ENCODE results near the gene APCDD1L.

DNA sequence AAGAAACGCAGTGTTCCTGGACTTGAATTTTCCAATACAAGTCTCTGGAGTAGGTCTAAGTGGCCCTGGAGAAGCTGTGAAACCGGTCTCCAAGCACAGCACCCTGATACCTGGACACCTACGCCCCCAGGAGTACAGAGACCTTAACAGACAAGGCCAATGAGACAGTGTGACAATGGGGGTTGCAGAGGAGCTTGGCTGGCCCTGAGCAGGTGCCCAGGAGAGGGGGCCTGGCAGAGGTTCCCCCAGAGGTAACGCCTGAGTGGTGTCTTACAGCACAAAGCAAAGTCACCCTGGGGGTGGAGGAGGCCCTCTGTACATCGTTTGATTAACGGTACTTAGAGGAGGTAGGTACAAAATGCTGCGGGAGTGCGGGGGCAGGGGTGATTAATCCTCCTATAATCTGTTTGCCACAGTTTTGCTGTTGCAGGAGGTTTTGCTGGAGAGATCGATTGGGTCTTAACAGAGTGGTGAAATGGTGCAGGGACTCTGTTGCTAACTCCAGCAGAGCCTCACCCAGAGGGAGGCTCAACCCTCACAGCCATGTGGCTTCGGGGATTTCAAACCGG, 37.3 kb upstream of the APCDD1L start:
- TF ChIP-seq, protein P1, sequence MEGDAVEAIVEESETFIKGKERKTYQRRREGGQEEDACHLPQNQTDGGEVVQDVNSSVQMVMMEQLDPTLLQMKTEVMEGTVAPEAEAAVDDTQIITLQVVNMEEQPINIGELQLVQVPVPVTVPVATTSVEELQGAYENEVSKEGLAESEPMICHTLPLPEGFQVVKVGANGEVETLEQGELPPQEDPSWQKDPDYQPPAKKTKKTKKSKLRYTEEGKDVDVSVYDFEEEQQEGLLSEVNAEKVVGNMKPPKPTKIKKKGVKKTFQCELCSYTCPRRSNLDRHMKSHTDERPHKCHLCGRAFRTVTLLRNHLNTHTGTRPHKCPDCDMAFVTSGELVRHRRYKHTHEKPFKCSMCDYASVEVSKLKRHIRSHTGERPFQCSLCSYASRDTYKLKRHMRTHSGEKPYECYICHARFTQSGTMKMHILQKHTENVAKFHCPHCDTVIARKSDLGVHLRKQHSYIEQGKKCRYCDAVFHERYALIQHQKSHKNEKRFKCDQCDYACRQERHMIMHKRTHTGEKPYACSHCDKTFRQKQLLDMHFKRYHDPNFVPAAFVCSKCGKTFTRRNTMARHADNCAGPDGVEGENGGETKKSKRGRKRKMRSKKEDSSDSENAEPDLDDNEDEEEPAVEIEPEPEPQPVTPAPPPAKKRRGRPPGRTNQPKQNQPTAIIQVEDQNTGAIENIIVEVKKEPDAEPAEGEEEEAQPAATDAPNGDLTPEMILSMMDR (IDR thresholded peaks at IDR 0.05): no peak
- no peak for TF ChIP-seq POLR2A (IDR thresholded peaks at IDR 0.05)

Data from heart left ventricle (tissue), 13 donors.